NCI-H146 treated with DMSO at 0.1 percent for 48 hours (cell line): ENCODE results near the gene INTS12.

Experiments used
- DNase-seq: peaks from one replicate; lab custom pipeline; 2025; ENCODE audit not compliant: unreplicated experiment; lab: John Stamatoyannopoulos, UW

Gene INTS12

DNA sequence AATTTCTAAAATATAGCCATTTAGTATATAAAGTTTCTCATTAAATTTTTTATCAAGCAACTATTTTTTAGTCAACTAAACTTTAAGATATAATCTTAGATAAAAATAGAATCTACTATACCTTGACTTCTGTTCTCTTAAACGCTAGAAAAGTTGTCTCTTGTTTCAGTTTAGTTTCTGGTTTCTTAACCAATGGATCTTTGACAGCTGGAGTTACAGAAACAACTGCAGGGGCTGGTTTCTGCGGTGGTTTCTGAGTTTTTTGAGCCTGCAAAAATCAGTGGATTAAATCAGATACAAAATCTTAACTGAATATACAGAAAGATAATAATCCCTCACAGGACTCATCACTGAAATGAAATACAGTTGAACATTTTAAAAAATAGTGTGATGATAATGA lies 21.9 kb downstream of the INTS12 start:
- DNase-seq, result no peak

DNA sequence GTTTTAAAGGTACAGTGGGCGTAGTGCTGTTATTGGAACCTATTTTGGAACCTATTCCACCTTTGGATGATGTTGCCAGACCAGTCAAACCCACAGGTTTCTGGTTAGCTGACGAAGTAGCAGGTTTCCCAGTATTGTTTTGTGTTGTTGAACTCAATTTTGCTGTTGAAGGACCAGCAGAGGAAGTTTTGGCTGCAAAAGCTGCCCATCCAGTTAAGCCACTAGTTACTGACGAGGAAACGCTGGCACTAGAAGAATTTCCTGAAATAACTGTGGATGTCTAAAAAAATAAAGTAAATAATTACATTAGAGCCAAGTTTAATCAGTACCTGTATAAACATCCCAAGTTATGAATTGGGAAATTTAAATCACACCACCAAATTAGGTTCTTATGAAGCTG lies 25.5 kb downstream of the INTS12 start:
- DNase-seq, result no peak

DNA sequence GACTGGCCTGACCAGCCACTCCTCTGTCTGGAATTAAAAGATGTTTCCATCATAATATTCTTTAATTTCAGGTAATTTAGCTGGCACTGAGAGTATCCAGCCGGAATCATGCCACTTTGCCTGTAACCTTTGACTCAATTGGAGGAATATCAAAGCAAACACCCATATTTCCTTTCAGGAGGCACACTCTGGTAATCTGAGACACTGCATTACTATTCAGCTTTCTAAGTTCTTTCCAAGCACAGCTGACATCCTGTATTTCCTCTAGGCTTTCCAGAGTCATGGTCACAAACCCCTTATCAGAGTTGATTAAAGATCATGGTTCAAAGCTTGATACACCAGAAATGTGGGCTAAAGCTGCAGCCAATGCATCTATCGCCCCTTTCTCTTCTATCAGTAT lies 29.3 kb downstream of the INTS12 start:
- DNase-seq, result no peak

DNA sequence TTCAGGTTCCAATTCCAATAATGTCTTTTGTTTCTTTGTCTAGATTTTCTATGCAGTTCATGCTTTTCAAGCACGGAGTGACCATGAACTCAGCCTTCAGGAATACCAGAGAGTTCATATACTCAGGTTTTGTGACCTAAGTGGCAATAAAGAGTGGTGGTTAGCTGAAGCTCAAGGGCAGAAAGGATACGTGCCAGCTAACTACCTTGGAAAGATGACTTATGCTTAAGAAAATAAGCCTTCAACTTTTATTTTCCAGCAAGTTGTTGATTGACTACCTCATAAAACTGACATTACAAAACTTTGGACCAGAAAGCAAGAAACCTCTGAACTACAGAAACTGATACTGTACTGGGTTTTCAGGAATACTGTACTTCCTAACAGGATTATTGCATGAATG lies 30.8 kb downstream of the INTS12 start:
- no peak for DNase-seq

DNA sequence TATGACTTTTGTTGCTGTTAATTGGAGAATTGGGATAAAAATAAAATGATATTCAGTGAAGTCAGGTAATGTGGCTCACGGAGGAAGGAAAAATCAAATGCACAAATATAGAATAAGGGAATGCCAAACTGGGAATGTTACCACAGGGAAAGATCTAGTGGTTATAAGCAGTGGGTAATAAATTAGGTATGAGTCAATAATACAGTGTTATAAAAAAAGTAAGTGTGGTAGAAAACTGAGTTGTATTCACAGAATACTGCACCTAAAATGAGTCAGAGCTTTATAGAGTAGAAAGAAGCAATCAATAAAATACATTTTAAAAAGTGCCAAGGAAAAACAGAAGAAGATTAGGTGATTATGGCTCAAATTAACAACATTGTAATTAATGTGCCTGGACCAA lies 34.5 kb downstream of the INTS12 start:
- DNase-seq, result no peak

DNA sequence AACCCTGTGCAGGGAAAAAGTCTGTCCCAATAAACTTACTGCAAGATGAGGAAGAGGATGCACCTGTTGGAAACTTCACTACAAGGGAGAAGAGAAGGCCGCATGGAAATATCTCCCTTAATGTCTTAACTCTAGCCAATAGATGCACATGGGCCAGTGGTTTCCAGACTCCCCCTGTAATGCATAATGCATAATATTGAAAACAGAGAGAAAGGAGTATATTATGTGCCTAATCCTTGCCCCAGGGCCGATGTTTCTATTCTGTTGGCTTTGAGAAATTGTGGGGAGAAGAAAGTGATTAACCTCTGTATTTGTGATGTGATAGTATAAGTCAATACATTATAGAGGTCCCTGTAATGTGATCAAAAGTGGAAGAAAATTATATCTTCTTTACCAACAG lies 37.2 kb downstream of the INTS12 start:
- DNase-seq, result no peak

DNA sequence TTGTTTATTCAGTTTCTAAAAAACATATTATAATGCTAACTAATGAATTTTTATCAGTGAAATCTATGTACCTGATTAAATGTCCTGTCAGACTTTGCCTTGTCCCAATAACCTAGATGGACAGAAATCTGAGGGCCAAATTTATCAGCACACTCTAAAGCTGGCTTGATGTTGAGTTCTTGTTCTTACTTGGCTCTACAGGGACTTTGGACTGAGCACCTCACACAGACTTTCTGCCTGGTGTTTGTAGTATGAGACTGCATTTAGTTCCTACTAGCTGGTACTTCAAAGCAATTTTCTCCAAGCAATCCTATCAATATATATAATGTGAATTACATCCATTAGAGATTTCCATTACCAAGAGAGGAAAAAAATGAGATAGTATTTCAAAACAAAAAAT lies 37.8 kb downstream of the INTS12 start:
- no peak for DNase-seq

DNA sequence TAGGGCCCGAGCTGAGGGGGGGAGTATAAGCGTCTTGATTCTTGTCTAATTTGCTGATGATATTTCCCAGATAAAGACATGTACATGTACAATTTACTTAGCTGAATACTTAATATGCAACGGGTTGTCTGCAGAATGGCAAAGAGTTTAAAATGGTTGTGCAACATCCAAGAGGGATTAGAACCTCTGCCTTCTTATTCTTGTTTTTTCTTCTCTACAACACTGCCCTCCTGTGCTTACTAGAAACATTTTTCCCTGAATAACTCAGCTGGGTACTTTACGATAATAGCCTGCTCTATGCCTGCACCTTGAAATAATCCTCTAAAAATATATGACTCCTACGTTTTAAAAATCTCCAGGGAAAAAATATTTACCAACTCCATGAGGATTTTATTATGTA lies 41.8 kb downstream of the INTS12 start:
- no peak for DNase-seq

DNA sequence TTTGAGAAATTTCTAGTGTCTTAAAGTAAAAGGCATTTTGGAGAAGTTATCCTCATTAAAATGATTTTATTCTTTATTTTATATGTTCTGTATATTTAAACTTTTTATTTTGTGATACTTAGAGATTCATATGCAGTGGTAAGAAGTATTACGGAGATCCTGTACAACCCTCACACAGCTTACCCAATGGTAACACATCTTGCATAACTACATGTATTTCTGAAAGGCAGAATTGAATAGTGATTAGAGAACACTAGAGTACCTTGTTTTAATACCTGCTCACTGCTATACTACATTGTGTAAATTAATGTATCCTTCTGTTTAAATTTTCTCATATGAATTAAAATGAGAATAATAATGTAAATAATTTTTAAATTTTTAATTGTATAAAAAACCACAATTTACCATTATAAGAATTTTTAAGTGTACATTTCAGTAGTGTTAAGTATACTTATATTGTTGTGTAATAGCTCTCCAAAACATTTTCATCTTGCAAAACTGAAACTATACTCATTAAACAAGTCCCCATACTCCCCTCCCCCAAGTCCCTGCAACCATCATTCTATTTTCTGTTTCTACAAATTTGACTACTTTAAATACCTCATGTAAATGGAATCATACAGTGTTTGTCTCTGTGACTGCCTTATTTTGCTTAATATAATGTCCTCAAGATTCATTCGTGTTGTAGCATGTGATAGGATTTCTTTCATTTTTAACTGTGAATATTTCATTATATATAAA lies 45.4 kb downstream of the INTS12 start:
- no peak for DNase-seq

DNA sequence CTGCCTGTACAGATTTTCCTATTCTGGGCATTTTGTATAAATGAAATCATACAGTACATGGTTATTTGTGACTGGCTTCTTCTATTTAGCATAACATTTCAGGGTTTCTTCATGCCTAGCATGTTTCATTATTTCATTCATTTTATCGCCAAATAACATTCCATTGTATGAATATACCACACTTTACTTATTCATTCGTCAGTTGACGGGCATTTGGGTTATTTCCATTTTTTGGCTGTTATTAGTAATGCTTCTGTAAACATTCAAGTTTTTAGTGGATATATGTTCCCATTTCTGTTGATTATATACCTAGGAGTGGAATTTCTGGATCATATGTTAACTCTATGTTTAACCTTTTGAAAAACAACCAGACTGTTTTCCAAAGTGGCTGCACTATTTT lies 47.5 kb downstream of the INTS12 start:
- DNase-seq, result no peak

DNA sequence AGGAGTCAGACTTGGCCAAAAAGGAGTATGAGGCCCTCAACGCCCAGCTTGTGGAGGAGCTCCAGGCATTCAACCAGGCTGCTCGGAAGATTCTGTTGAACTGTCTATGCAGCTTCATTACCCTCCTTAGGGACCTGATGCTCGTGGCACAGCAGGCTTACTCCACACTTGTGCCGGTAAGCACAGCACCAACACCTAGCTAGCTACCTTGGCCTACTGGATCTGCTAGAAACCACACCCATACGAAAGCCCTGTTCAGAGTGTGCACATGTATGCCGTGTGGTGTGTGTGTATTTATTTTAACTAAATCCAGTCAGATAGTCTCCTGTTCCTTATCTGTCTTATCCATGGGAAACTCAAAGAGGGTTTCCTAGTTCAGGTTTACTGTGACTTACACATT lies 49.3 kb downstream of the INTS12 start:
- no peak for DNase-seq

DNA sequence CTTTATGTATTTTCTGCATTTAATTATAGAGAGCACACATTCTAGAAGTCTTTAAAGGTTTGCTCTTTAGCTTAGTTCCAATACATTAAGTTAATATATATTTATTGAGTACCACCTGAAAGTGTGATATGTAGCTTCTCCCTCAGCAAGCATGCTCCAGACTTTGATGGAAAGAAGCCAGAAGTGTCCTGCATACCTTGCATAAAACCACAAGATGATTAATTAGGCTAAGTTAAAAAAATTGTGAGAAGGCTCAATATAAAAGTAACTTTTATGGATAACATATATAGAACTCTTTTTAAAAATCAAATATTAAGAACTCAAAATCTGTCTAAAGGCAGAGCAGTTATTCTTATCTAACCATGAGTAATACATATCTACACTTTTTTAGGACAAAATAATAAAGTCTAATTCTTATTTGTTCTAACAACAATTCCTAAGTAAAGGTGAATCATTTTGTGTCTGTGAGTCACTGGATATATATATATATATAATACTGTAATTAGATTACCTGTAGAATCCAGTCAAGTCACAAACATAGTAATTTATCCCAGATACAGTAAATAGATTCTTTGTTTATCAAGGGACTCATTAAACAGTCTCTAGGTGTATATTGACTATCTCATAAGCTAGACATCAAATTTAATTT lies 51.2 kb downstream of the INTS12 start:
- DNase-seq, result no peak

DNA sequence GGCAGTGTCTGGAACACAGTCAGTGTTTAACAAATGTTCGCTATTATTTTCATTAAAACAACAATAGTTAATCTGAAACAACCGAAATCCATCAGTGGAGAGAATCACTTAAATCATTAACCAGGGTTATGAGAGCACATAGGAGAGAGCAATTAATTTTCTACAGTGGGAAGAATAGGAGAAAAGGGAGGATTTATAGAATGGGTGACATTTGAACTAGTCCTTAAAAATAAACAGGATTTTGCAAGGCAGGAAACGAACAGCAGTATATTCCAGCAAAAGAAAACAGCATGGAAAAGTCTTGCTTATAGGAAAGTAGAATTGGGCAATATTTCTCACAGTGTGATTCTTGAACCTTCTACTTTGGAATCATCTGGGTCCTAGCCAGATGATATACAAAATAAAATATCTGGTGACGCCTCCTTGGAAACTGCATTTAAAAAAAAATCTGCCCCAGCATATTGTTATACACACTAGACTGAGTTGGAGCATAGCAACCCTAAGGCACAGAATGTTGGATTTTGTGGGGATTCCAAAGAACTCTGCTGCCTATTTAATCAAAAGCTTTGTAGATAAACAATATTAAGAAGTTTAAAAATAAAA lies 56.1 kb downstream of the INTS12 start:
- no peak for DNase-seq

DNA sequence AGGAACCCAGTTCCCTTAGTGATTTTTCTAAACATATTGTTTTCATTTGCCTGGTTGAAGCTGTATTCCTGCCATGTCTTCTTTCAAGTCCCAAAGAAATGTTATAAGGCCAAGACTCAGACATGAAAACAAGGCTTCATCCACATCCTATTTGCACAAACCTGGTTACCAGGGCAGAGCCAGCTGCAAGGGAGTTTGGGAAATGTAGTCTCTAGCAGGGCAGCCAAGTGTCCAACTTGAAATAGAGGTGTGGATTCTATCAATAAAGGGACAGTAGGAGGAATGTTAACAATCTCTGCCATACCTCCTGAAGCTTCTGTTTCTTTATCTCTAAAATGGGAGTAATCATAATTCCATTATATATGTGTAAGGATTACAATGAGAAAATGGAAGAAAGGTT lies 56.6 kb downstream of the INTS12 start:
- no peak for DNase-seq

DNA sequence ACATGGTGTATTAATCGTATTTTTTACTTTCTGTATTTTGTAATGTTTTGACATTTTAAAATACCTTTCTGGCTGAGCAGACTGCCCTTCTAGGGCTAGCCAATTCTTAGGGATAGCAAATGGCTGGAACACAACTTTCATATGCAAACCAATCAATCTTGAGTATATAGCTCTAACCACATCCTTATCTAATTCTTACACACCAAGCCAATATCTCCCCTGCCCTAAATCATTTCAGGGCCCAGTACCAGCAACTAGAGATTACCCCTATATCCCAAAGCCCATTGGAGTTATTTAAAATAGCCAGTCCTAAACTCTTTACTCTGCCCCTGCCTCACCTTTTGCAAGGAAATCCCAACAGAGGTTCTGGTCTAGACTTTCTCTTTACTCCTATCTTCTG lies 58.3 kb downstream of the INTS12 start:
- DNase-seq, result no peak

DNA sequence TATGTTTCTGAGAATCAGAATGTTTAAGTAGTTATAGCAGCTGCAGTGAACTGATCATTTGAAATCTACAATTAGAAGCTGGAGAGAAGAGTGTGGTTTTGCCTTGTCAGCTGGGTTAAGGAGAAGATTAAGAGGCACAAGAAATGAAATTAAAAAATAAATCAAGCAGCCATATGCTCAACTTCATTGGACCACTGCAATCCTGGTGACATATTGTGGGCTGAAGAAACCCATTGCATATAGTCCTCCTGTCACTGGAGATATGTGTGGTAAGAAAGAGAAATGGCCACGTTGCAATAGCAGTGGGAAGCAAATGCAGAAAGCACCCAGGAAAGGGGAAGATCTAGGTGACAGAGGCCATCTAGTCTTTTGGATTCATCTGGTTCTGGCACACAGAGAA lies 63.0 kb downstream of the INTS12 start:
- no peak for DNase-seq

DNA sequence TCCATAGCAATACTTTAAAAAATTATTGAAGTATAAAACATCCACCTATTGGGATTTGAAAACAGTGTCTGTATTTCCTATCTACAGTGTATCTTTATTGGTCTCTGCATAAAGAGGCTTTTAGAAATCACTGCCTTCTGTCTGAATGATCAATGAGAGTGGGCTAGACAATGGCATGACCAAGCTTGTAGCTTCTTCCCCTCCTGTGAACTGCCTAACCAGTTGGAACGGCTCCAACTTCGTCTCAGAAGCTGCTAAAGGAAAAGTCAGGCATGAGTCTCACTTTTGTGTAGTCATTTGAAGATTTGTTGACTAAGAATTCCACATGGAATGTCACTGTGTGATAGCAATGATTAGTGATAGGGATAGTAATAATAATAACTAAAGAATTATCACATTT lies 64.2 kb downstream of the INTS12 start:
- DNase-seq, result no peak

DNA sequence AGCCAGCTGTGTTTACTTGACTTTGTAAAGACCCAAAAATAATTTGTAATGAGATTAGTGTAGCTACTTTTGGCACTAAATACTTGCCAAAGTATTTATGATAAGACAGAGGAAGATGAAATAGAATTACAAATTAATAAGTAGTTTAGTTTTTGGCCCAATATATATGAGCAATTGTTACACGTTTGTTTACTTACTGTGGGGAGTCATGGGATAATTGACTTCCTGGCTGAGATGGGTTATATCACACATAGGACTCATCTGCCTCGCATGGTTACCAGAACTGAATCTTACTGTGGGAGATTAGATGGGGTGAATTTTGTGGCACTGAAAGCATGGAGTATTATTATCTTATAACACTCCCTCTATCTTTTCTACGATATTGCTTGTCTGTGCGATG lies 66.6 kb downstream of the INTS12 start:
- no peak for DNase-seq

DNA sequence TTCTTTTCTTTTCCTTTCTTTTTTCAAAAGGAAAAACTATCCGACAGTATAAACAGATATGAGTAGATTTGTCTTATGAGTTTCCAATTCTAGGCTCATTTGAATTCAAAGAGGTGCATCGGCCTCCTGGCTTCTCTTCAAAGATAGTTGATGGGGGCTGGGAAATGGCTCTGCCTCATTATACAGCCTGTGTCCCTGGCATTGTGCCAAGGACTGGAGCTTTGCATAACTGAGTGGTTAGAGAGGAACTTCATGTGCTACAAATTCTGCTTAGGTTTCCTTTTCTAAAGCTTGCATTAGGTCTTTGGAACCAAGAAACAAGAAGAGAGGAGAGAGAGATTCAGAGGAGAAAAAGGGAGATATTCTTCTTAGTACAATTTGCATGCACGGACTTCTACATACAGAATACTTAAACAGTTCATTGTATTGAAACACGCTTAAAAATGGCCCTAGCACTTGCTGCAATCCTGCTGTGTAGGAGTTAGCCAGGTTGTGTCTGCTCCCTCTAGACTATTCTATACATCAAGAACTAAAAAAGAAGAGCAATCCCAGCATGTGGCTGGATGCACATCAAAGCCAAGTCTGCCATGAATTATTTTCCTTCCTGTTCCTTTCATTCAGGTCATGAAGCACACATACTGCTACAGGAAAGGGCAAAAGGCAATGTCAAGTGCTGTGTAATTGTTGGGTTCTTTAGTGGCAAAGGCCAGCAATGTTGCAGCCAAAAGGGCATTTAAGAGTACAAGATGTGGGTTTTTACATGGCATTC lies 70.9 kb downstream of the INTS12 start:
- DNase-seq, result no peak

DNA sequence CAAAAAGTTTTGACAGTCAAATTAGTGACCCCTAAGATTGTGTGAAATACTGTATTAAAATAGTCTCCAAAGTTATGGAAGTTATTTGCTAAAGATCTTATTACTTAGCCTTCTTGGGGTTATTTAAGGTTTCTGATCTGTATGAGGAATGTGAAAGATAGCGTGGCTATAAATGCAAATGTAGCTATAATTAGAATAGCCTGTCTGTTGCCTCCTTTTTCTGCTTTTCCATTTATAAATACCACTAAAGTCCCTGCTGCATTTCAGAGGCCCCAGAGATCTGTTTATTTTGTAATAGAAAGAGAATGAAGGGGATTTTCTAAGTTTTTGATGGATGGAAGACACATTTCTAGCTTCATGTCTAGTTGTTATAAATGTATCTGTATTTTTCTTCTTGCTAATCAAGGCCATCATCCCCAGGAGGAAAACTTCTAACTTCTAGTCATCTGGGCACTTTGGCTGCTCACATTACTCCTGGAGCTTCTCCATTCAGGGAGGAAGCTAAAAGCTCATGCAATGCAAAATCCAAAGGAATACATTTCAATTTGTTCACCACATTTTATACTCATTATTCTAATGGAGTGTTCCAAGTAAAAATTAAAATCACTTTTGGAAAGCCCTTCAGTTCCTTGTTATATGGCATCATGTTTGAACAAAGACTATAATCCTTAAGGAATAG lies 73.9 kb downstream of the INTS12 start:
- no peak for DNase-seq

DNA sequence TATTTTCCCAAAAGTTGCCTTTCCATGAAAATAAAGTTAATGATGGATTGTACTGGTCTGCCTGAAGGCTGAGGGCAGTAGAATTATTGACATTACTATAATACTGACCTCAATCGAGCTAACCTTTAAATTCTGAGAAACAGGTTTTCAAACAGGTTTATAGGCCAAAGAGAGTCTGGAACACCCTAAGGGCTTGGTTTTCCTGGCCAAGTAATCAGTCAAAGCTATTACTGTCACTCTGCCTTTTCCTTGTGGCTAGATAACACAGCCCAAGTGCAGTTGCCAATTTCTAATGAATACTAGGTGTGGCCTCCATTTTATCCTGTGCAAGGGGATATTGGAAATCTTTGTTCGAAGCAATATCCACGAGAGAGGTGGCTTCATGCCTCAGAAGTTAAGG lies 75.2 kb downstream of the INTS12 start:
- no peak for DNase-seq
